ENCODE data around the gene WDR90.

- TF ChIP-seq EZH2phosphoT487 (IDR thresholded peaks at IDR 0.05; ENCODE audit: borderline replicate concordance, low read length) (no peak), CTCF (IDR thresholded peaks at IDR 0.05; ENCODE audit: low read depth, low read length, poor library complexity, severe bottlenecking) (no peak)
Measured at GRCh38 chr16:625117-625976, 23.8 kb upstream of the WDR90 start.
